ENCODE measurements around the gene MACROH2A1. TPM values are rescaled to one million over a fixed set of nuclear protein-coding genes. Genes with fewer than 3 reads are reported as not detected.

Gene MACROH2A1
- total and polyA plus RNA-seq, 2 experiments from 2014 or later = 64.9 to 81.6 TPM

GRCh38 chr5:135400866-135401265 lies 1.8 kb upstream of the MACROH2A1 start:
- no peaks in the 10 kb centered on the region for H3K36me3 Mint-ChIP-seq (ENCODE audit: low read depth)
- peak overlapping the region; percentile 88 for H3K4me2 ChIP-seq

More at GRCh38 chr5:135400866-135401265, 1.8 kb upstream of the MACROH2A1 start:
- TF ChIP-seq EZH2phosphoT487 (IDR thresholded peaks at IDR 0.05; ENCODE audit: unreplicated experiment) (no peak), CTCF (conservative IDR thresholded peaks at IDR 0.05; ENCODE audit: low read depth in 2 of 2) (no peak), STAT1 (IDR thresholded peaks at IDR 0.05; ENCODE audit: unreplicated experiment) (no peak), EZH2 (IDR thresholded peaks at IDR 0.05; ENCODE audit: low read depth, unreplicated experiment) (no peak), CREB1 (CRISPR knock-in tag; IDR thresholded peaks at IDR 0.05; ENCODE audit: low read depth) (no peak), ZNF114 (CRISPR knock-in tag; IDR thresholded peaks at IDR 0.05) (no peak), ETS1 (IDR thresholded peaks at IDR 0.05) (no peak), POLR2AphosphoS5 (IDR thresholded peaks at IDR 0.05; ENCODE audit: low read depth) (no peak), REST (IDR thresholded peaks at IDR 0.05; ENCODE audit: unreplicated experiment) (no peak), JUNB (IDR thresholded peaks at IDR 0.05; ENCODE audit: unreplicated experiment) (no peak), ZNF462 (CRISPR knock-in tag; IDR thresholded peaks at IDR 0.05) (no peak), ZNF331 (CRISPR knock-in tag; IDR thresholded peaks at IDR 0.05; ENCODE audit: low read depth) (no peak), NANOG (IDR thresholded peaks at IDR 0.05; ENCODE audit: borderline replicate concordance) (no peak)
- Histone ChIP-seq H4K20me1 (replicated peaks; ENCODE audit: insufficient read depth) (peaks cover 21% of the 10 kb centered on the region), H3K36me3 (ENCODE audit: insufficient read depth) (no peaks in the 10 kb centered on the region), H3K27me3 (ENCODE audit: insufficient read depth) (peaks cover 89% of the 10 kb centered on the region), H3K27ac (ENCODE audit: low read depth) (no peak overlapping the region), H3K4me3 (peak overlapping the region; percentile 78), H3F3A (replicated peaks; ENCODE audit: low read depth) (peaks cover 15% of the 10 kb centered on the region), H2AFZ (no peak overlapping the region), H3K79me2 (replicated peaks; ENCODE audit: insufficient read depth) (peaks cover 17% of the 10 kb centered on the region), H3K4me1 (ENCODE audit: insufficient read depth) (peaks cover 50% of the 10 kb centered on the region), H3K9me2 (ENCODE audit: insufficient read depth) (no peaks in the 10 kb centered on the region)
- H3K27me3 Mint-ChIP-seq (ENCODE audit: insufficient read depth, low read depth, poor library complexity) = peaks cover 36% of the 10 kb centered on the region
- DNase-seq (ENCODE audit: low spot score) (peak; percentile 29), ATAC-seq (no peak)
- peaks cover 57% of the 10 kb centered on the region for H3K4me1 Mint-ChIP-seq
- H3K9me3 Mint-ChIP-seq = no peaks in the 10 kb centered on the region
- H3K27ac Mint-ChIP-seq = no peak overlapping the region
- peak overlapping the region; percentile 79 for H3K4me3 Mint-ChIP-seq

Data from GM23338 (cell line).